Measurements from ENCODE around the gene VAX1.

- no peak for TF ChIP-seq CTCF (conservative IDR thresholded peaks at IDR 0.05; ENCODE audit: low read length)
- TF ChIP-seq EZH2phosphoT487 (IDR thresholded peaks at IDR 0.05; ENCODE audit: borderline replicate concordance, low read depth, low read length), result no peak
These were observed 27.7 kb upstream of the VAX1 start for GRCh38 chr10:117165538-117166417.
